GM23248 (cell line): ENCODE data around the gene MCF2L. TPM values are rescaled to one million over a fixed set of nuclear protein-coding genes. Genes with fewer than 3 reads are reported as not detected.

Source experiments
- DNase-seq: peaks from one replicate; pipeline ENCODE4 v3.0.0-alpha.2; 2015
- H2AFZ ChIP-seq: fragments of 200-600 bp; sonication (generic); 2 replicates; pipeline ENCODE4 v1.6.1; 2016; ENCODE audit warnings: antibody characterized with exemption
- H3F3A ChIP-seq: fragments of 200-600 bp; sonication (generic); 2 replicates; pipeline ENCODE4 v1.6.1; 2016; ENCODE audit warnings: mild to moderate bottlenecking, antibody characterized with exemption, mixed run types; ENCODE audit not compliant: insufficient read depth
- H3K27ac ChIP-seq: fragments of 200-600 bp; sonication (generic); 2 replicates; pipeline ENCODE4 v1.5.1; 2016; ENCODE audit warnings: mild to moderate bottlenecking
- H3K27me3 ChIP-seq: fragments of 200-600 bp; sonication (generic); replicated peaks from 2 replicates; pipeline ENCODE4 v1.6.1; 2016; ENCODE audit warnings: mild to moderate bottlenecking; ENCODE audit not compliant: insufficient read depth
- H3K36me3 ChIP-seq: fragments of 200-600 bp; sonication (generic); 2 replicates; pipeline ENCODE4 v1.6.1; 2016; ENCODE audit warnings: low read depth, mild to moderate bottlenecking
- H3K4me1 ChIP-seq: fragments of 200-600 bp; sonication (generic); 2 replicates; pipeline ENCODE4 v1.6.1; 2016; ENCODE audit warnings: mild to moderate bottlenecking; ENCODE audit not compliant: insufficient read depth
- H3K4me2 ChIP-seq: fragments of 200-600 bp; sonication (generic); one replicate; pipeline ENCODE4 v1.6.1; 2016; ENCODE audit warnings: mild to moderate bottlenecking; ENCODE audit not compliant: unreplicated experiment
- H3K4me3 ChIP-seq: fragments of 200-600 bp; sonication (generic); 2 replicates; pipeline ENCODE4 v1.5.1; 2016; ENCODE audit warnings: mild to moderate bottlenecking
- H3K79me2 ChIP-seq: fragments of 200-600 bp; sonication (generic); 2 replicates; pipeline ENCODE4 v1.6.1; 2016; ENCODE audit warnings: mild to moderate bottlenecking; ENCODE audit not compliant: insufficient read depth
- H3K9ac ChIP-seq: fragments of 200-600 bp; sonication (generic); 2 replicates; pipeline ENCODE4 v1.6.1; 2016; ENCODE audit warnings: mild to moderate bottlenecking
- H3K9me2 ChIP-seq: fragments of 200-600 bp; sonication (generic); 2 replicates; pipeline ENCODE4 v1.6.1; 2016; ENCODE audit warnings: mixed run types, mild to moderate bottlenecking, moderate library complexity; ENCODE audit not compliant: insufficient read depth
- H3K9me3 ChIP-seq: fragments of 200-600 bp; sonication (generic); one replicate; pipeline ENCODE4 v1.6.1; 2017; ENCODE audit warnings: low read depth
- H4K20me1 ChIP-seq: fragments of 200-600 bp; sonication (generic); 2 replicates; pipeline ENCODE4 v1.6.0; 2016; ENCODE audit not compliant: insufficient read depth
- EZH2 ChIP-seq: fragments of 200-600 bp; sonication (generic); IDR thresholded peaks from 2 replicates; pipeline ENCODE4 v1.6.1; 2018; ENCODE audit warnings: antibody characterized with exemption, mild to moderate bottlenecking; ENCODE audit not compliant: insufficient read depth, poor library complexity, severe bottlenecking
- EZH2phosphoT487 ChIP-seq: fragments of 200-600 bp; sonication (generic); IDR thresholded peaks from 2 replicates; pipeline ENCODE4 v1.6.1; 2018; ENCODE audit warnings: antibody characterized with exemption, moderate library complexity, mild to moderate bottlenecking, low read depth; ENCODE audit not compliant: insufficient read depth
- WGBS, 2 experiments: methylation state at CpG; one replicate each; pipeline ENCODE4 v1.1.6; 2015 to 2017; ENCODE audit warnings: low lambda C conversion rate in 2 of 2, low coverage in 1 of 2; ENCODE audit errors: missing lambda C conversion rate in 2 of 2; 5-methylcytosine and 5-hydroxymethylcytosine counted together
- in situ Hi-C: fragments of 300-500 bp; cut with MboI; formaldehyde crosslinking; loops from 2 replicates; pipeline ENCODE4 v1.15.0; 2020
- polyA plus RNA-seq: library from polyadenylated mRNA; unstranded; fragments of >200 nt; fragmentation: Nextera tagmentation; extraction: Ambion mirVana; gene quantifications from 2 replicates; pipeline ENCODE4 v1.2.1, GENCODE V29; 2016
- total RNA-seq: library from RNA; depleted of rRNA; stranded (reverse); fragments of >200 nt; shearing (Covaris generic); gene quantifications from 2 replicates; pipeline ENCODE4 v1.2.3, GENCODE V29; 2014

MCF2L gene
- total and polyA plus RNA-seq, 2 experiments from 2014 or later, result not detected

DNA sequence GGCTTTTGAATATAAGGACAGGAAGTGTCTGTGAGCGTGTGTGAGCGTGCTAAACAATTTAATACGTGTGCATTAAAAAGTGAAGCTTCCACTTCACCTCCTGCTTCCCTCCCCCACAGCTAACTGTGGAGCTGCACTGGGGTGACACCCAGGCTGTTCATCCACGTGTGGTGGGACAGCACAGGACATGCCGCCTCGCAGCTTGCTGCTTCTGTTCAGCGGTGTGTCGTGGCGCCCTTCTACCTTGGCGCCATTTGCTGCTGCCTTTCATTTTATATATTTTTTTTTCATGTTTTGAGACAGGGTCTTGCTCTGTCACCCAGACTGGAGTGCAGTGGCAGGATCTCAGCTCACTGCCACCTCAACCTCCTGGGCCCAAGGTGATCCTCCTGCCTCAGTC lies 63.3 kb downstream of the MCF2L start:
- no peaks in the 10 kb centered on the region for H4K20me1 ChIP-seq
- no peaks in the 10 kb centered on the region for H3F3A ChIP-seq
- no peak overlapping the region for H3K4me3 ChIP-seq
- no peaks in the 10 kb centered on the region for H3K79me2 ChIP-seq
- no peaks in the 10 kb centered on the region for H3K9me2 ChIP-seq
- WGBS, 2 experiments, result 75 to 77% methylated on average over 10 of the region's 10 CpGs
- peaks cover 8% of the 10 kb centered on the region; the same call in 1 of the 2 replicates for H3K27me3 ChIP-seq
- no peaks in the 10 kb centered on the region for H3K4me1 ChIP-seq
- no peak for DNase-seq
- TF ChIP-seq EZH2, result no peak
- TF ChIP-seq EZH2phosphoT487, result no peak
- no peak overlapping the region for H3K9ac ChIP-seq
- no peaks in the 10 kb centered on the region for H3K9me3 ChIP-seq
- no peak overlapping the region for H2AFZ ChIP-seq
- H3K36me3 ChIP-seq, result no peaks in the 10 kb centered on the region
- H3K4me2 ChIP-seq, result no peak overlapping the region
- no peak overlapping the region for H3K27ac ChIP-seq
- in situ Hi-C loops, result loop anchor here (10.0 kb wide), 1 partner anchor 183 kb away; no protein-coding TSS in a partner anchor

DNA sequence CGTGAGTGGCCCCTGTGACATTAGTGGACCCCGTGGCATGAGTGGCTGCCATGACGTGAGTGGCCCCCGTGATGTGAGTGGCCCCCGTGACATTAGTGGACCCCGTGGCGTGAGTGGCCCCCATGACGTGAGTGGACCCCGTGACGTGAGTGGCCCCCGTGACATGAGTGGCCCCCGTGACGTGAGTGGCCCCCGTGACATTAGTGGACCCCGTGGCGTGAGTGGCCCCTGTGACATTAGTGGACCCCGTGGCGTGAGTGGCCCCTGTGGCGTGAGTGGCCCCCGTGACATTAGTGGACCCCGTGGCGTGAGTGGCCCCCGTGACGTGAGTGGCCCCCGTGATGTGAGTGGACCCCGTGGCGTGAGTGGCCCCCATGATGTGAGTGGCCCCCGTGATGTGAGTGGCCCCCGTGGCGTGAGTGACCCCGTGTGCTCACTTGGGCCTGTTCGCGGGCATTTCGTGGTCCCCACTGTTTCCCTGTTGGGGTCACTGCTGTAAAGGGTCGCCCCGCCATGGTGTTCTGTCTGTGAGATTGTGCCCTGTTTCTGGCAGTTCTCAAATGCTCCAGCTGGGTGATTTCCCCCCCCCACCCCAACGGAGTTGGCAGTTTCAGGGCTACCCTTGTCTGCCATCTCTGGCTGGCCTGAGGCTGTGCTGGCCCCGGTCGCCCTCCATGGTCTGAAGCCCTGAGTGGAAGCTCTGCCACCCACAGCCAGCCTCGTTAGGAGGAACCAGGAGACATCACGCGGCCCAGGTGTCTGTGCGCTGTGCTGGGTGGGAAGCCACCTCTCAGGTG lies 64.2 kb downstream of the MCF2L start:
- 78 to 79% methylated on average over 18 to 43 of the region's 43 CpGs for WGBS, 2 experiments

DNA sequence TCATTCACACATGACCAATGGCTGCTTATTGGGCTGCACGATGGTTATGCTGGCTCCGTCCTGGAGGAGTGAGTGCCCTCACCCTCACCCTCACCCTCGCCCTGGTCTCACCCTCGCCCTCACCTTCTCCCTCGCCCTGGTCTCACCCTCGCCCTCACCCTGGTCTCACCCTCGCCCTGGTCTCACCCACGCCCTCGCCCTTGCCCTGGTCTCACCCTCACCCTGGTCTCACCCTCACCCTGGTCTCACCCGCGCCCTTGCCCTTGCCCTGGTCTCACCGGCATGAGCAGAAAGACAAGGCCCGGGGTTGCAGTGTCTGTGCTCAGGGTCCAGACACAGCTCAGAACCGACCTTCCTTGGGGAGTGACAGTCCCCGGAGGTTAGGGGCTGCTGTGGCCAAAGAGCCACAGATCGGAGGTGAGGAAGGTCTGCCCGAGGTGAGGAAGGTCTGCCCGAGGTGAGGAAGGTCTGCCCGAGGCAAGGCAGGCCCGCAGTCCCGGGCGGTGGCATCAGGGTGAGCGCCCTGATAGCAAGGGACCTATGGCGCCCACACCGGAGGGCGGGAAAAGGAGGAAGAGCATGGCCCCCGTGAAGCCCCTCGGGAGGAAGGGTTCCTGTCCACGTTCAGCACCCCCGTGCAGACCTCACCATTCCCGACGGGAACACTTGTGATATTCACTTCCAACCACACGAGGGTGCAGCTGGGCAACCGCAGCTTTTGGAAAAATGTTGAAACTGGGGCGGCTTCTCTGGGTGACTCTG lies 65.6 kb downstream of the MCF2L start:
- DNase-seq, result peak; percentile 88
- WGBS, 2 experiments, result 42 to 47% methylated on average over 28 to 35 of the region's 35 CpGs

More for the DNA sequence above, 64.2 kb downstream of the MCF2L start:
- H3K9ac ChIP-seq, result no peak overlapping the region
- in situ Hi-C loops, result loop anchor here (10.0 kb wide), 1 partner anchor 182 kb away; no protein-coding TSS in a partner anchor
- no peak overlapping the region for H2AFZ ChIP-seq
- DNase-seq, result peak; percentile 18
- peaks cover 15% of the 10 kb centered on the region for H3K27me3 ChIP-seq
- TF ChIP-seq EZH2 (no peak), EZH2phosphoT487 (no peak)
- H3K4me2 ChIP-seq, result no peak overlapping the region
- no peaks in the 10 kb centered on the region for H3K36me3 ChIP-seq
- no peak overlapping the region for H3K27ac ChIP-seq
- H3K9me2 ChIP-seq, result no peaks in the 10 kb centered on the region
- H3K4me1 ChIP-seq, result no peaks in the 10 kb centered on the region
- no peak overlapping the region for H3K4me3 ChIP-seq
- H3K9me3 ChIP-seq, result no peaks in the 10 kb centered on the region
- H3F3A ChIP-seq, result no peaks in the 10 kb centered on the region
- H3K79me2 ChIP-seq, result no peaks in the 10 kb centered on the region
- no peaks in the 10 kb centered on the region for H4K20me1 ChIP-seq

DNA sequence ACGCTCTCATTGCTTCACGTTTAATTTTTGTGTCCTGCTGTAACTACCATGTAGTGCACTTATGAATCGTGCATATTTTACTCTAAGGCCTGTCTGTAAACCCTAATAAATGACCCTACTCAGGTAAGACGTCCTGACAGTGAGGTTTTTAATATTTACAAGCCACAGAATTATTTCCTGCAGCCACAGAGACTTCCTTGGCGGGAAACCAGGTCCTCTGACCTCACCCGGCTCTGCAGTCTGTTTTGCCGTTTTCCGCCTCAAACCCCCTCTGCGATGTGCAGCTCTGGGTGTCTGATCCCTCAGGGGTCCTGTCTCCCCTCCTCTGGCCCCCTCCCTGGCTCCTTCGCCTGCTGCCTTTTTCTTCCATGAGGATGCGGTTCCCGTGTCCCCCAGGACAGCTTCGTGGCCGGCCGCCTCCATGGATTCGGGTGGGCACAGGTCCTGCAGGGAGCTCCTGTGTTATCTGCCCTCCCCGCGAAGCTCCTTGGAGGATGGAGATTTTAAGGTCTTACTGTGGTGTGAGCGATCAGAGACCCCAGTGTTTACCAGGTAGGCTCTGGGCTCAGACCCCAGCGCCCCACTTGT lies 66.3 kb downstream of the MCF2L start:
- H2AFZ ChIP-seq, result peak overlapping the region; percentile 75
- peak overlapping the region; percentile 65 for H3K4me2 ChIP-seq
- no peak overlapping the region for H3K9ac ChIP-seq
- no peaks in the 10 kb centered on the region for H4K20me1 ChIP-seq
- H3K4me3 ChIP-seq, result peak overlapping the region; percentile 39; the same call in 1 of the 2 replicates
- no peaks in the 10 kb centered on the region for H3F3A ChIP-seq
- 45 to 46% methylated on average over 20 of the region's 20 CpGs for WGBS, 2 experiments
- H3K4me1 ChIP-seq, result no peaks in the 10 kb centered on the region
- peaks cover 30% of the 10 kb centered on the region for H3K27me3 ChIP-seq
- TF ChIP-seq EZH2phosphoT487 (no peak), EZH2 (no peak)
- no peaks in the 10 kb centered on the region for H3K9me2 ChIP-seq
- no peaks in the 10 kb centered on the region for H3K36me3 ChIP-seq
- in situ Hi-C loops, result loop anchor here (10.0 kb wide), 1 partner anchor 179 kb away; no protein-coding TSS in a partner anchor
- no peaks in the 10 kb centered on the region for H3K9me3 ChIP-seq
- DNase-seq, result no peak
- no peaks in the 10 kb centered on the region for H3K79me2 ChIP-seq
- H3K27ac ChIP-seq, result no peak overlapping the region

More for the DNA sequence above, 65.6 kb downstream of the MCF2L start:
- Histone ChIP-seq H4K20me1 (no peaks in the 10 kb centered on the region), H3K79me2 (no peaks in the 10 kb centered on the region), H3K36me3 (no peaks in the 10 kb centered on the region), H3K9me3 (no peaks in the 10 kb centered on the region), H2AFZ (peak overlapping the region; percentile 75), H3K9me2 (no peaks in the 10 kb centered on the region), H3K27ac (no peak overlapping the region), H3F3A (no peaks in the 10 kb centered on the region), H3K4me1 (no peaks in the 10 kb centered on the region), H3K4me3 (peak overlapping the region; percentile 39; the same call in 1 of the 2 replicates), H3K4me2 (peak overlapping the region; percentile 65), H3K9ac (no peak overlapping the region), H3K27me3 (peaks cover 28% of the 10 kb centered on the region)
- TF ChIP-seq EZH2 (no peak), EZH2phosphoT487 (no peak)
- in situ Hi-C loops, result loop anchor here (10.0 kb wide), 1 partner anchor 180 kb away; no protein-coding TSS in a partner anchor
